ENCODE measurements around the gene TBC1D10A. TPM values are rescaled to one million over a fixed set of nuclear protein-coding genes. Genes with fewer than 3 reads are reported as not detected.
A peak's percentile ranks its signal among the peaks of the same experiment; 100 is the strongest.

TBC1D10A gene
- total RNA-seq, 4 donors from 2014 or later: 46.8 to 63.9 (median 52.1) TPM

- H3K4me1 ChIP-seq: peaks cover 0 to 66% (median 28%) of the 10 kb centered on the region in 4 donors
- H3K4me3 ChIP-seq: peak overlapping the region in 1 of 4 donors; percentile 8
- 4 to 15% methylated on average over 11 to 18 of the region's 22 CpGs for WGBS, 2 donors
- DNase-seq (ENCODE audit: low spot score in 2 of 2): peak; percentile 52
- H3K27ac ChIP-seq: peak overlapping the region; percentile 25 to 82 (median 76)
- H3K27me3 ChIP-seq: no peaks in the 10 kb centered on the region
- TF ChIP-seq EP300 (IDR thresholded peaks at IDR 0.05) (peak in 1 of 2 donors; percentile 37), POLR2A (IDR thresholded peaks at IDR 0.05) (no peak), CTCF (IDR thresholded peaks at IDR 0.05) (no peak)
- H3K9me3 ChIP-seq: no peaks in the 10 kb centered on the region
- H3K36me3 ChIP-seq: no peaks in the 10 kb centered on the region
Measured at GRCh38 chr22:30253205-30253852, 73.4 kb downstream of the TBC1D10A start.

GRCh38 chr22:30252411-30253204 lies 74.1 kb downstream of the TBC1D10A start:
- Histone ChIP-seq H3K9me3 (no peaks in the 10 kb centered on the region), H3K27me3 (no peaks in the 10 kb centered on the region), H3K4me1 (peaks cover 0 to 73% (median 28%) of the 10 kb centered on the region in 4 donors), H3K36me3 (no peaks in the 10 kb centered on the region), H3K27ac (peak overlapping the region; percentile 25 to 81 (median 50)), H3K4me3 (peak overlapping the region in 1 of 4 donors; percentile 8)
- no peak for DNase-seq (ENCODE audit: low spot score in 2 of 2)
- 53 to 66% methylated on average over 14 to 21 of the region's 22 CpGs for WGBS, 2 donors
- TF ChIP-seq EP300 (IDR thresholded peaks at IDR 0.05) (no peak), POLR2A (IDR thresholded peaks at IDR 0.05) (no peak), CTCF (IDR thresholded peaks at IDR 0.05) (no peak)

- Histone ChIP-seq H3K4me1 (peaks cover 0 to 82% (median 34%) of the 10 kb centered on the region in 4 donors), H3K4me3 (no peak overlapping the region), H3K36me3 (no peaks in the 10 kb centered on the region), H3K27me3 (no peaks in the 10 kb centered on the region), H3K27ac (peak overlapping the region in 2 of 4 donors; percentile 28 to 81), H3K9me3 (no peaks in the 10 kb centered on the region)
- 41 to 47% methylated on average over 9 to 10 of the region's 10 CpGs for WGBS, 2 donors
- TF ChIP-seq EP300 (IDR thresholded peaks at IDR 0.05) (no peak), CTCF (IDR thresholded peaks at IDR 0.05) (no peak), POLR2A (IDR thresholded peaks at IDR 0.05) (no peak)
- DNase-seq (ENCODE audit: low spot score in 2 of 2): no peak
Measured at GRCh38 chr22:30251711-30252110, 75.0 kb downstream of the TBC1D10A start.

DNA sequence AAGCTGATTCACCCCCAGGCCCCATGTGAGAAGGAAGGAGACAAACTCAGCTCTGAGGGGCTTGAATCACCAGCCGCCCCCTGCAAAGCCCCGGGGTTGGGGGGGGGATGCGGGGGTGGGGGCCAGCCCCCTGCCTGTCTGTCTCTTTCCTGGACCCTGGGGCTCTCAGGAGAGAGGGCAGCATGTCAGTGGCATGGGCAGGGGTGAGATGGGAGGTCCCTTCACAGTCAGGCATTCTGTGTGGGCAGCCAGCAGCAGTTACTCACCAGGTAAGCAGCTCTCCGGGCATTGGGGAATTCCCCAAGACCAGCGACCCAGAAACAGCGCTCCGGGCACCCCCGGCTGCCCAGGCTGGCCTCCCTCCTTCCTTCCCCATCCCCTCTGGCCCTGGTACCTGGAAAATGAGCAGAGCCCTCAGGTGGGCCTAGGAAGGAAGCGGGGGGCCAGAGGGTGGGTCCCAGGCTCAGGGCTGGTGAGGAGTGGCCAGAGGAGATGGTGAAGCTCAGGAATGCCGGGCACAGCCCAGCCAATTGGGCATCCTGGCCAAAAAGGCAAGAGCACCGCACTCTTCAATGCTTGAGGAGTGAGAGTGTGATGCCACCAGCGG lies 76.0 kb downstream of the TBC1D10A start:
- Histone ChIP-seq H3K36me3 (no peaks in the 10 kb centered on the region), H3K27ac (peak overlapping the region in 2 of 4 donors; percentile 9 to 28), H3K4me1 (peaks cover 0 to 84% (median 35%) of the 10 kb centered on the region in 4 donors), H3K27me3 (peaks cover 0 to 4% of the 10 kb centered on the region in 2 donors), H3K4me3 (no peak overlapping the region), H3K9me3 (no peaks in the 10 kb centered on the region)
- 58 to 70% methylated on average over 9 to 11 of the region's 12 CpGs for WGBS, 2 donors
- TF ChIP-seq POLR2A (IDR thresholded peaks at IDR 0.05): no peak
- TF ChIP-seq EP300 (IDR thresholded peaks at IDR 0.05): no peak
- no peak for TF ChIP-seq CTCF (IDR thresholded peaks at IDR 0.05)
- DNase-seq (ENCODE audit: low spot score in 2 of 2): no peak

Data from tibial nerve (tissue), 4 donors.